ENCODE data around the gene RAPH1. TPM values are rescaled to one million over a fixed set of nuclear protein-coding genes. Genes with fewer than 3 reads are reported as not detected.
"Not testable (repeated sequence)": the region's sequence is repeated elsewhere in the genome, so short reads cannot be mapped to it uniquely, and the experiment has no call there.

Gene RAPH1
- total RNA-seq, 1 experiment from 2014 or later, result 5.5 TPM

DNA sequence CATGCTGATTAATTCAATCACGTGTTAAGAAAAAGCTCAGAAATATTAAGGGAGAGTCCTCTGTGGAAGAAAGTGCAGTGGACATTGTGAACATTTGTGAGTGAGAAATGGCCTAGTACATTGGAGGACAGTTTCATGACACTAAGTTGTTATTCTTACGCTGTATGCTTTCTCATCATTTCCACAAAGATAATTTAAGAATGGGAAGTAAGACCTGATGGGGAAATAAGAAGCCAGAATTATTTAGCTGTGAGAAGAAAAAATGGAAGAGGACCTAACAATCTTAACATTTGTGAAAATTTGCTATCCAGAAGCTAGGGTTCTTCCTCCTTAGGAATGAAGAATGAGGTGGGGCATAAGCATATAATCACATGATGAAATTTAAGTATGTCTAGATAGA is 15.2 kb upstream of the RAPH1 start:
- in situ Hi-C loops (cut with HindIII; ENCODE audit: low pct_unique_long_range_greater_than_20kb, low sequenced_read_pairs), result no loop called here
- no peak for DNase-seq (ENCODE audit: low read depth, low spot score)

DNA sequence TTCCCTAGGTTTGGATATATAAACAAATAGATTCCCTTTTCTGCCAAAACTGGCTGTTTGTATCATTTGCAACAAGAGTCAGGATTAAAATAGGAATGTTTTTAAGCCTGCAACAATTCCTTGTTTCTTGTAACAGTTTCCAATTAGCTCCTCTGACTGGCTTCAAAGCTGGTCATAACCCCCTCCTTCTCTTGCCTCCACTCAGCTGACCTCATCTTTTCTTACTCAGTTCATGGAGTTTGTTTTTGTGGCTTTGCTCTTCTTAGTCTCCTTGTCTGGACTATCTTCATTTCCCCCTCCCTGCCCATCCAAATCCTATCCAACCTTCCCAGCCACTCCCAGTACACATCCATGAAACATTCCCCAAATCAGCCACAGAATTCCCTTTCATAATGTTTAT is 14.3 kb upstream of the RAPH1 start:
- in situ Hi-C loops (cut with HindIII; ENCODE audit: low pct_unique_long_range_greater_than_20kb, low sequenced_read_pairs), result no loop called here
- DNase-seq (ENCODE audit: low read depth, low spot score), result no peak

DNA sequence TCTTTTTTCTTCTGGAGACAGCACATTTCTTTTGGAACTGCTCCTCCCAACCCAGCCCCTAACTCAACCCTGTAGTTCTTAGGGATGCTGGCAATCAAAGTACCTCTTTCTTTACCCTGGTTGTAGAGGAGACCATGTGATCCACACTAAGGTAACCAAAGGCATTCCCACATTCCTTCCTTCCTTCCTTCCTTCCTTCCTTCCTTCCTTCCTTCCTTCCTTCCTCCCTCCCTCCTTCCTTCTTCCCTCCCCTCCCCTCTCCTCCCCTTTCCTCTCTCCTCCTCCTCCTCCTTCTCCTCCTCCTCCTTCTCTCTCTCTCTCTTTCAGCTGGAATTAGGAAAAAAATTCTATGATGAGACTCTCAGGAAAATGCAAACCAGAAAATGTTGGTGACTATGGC is 13.8 kb upstream of the RAPH1 start:
- in situ Hi-C loops (cut with HindIII; ENCODE audit: low pct_unique_long_range_greater_than_20kb, low sequenced_read_pairs), result no loop called here
- DNase-seq (ENCODE audit: low read depth, low spot score), result no peak

DNA sequence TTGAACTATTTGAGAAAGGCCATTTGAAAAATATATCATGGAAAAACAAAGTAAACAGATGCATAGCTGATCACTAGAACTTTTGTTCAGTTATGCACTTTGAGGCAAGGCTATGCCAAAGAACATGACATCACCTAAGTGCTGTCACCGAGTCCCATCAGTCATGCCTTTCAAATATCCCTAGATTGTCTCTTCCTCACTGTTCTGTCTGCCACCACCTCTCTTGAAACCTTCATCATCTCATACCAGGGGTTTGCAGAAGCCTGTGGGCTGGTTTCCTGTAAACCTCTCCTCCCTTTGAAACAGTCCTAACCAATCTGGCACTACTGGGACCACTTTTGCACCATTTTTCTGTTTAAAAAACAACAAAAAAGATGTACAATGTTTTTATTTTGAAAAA is 12.3 kb upstream of the RAPH1 start:
- no peak for DNase-seq (ENCODE audit: low read depth, low spot score)
- in situ Hi-C loops (cut with HindIII; ENCODE audit: low pct_unique_long_range_greater_than_20kb, low sequenced_read_pairs), result no loop called here

DNA sequence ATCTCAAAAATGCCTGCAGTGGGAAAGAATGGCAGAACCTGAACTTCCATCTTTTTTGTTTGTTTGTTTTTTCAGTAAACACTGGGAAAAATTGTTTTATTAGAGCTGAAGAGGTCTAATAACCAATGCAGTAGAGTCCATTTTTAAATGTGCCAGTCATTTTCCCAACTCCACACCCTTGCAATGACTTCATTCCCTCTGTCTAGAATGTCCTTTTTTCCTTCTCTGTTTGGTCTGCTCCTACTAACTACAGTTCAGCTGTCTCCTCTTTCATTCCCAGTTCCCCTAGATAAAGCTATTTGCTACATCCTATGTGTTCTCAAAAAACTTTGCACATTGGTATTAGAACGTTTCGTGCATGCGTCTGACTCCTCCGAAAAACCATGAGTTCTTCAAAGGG is 9.3 kb upstream of the RAPH1 start:
- in situ Hi-C loops (cut with HindIII; ENCODE audit: low pct_unique_long_range_greater_than_20kb, low sequenced_read_pairs), result no loop called here
- no peak for DNase-seq (ENCODE audit: low read depth, low spot score)

DNA sequence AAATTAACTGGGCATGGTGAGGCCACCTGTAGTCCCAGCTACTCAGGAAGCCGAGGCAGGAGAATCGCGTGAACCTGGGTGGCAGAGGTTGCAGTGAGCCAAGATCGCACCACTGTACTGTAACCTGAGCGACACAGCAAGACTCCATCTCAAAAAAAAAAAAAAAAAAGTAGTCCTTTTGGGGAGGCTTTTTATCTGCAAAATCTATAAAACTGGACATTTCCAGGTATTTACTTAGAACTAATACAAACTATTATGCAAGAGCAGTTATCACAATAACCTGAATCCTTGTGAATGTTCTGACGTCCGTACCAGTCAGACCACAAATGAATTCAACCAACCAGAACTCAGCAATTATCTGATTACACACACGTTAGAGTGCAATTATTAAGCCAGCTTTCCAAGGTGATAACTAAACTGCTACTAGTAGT is 8.8 kb upstream of the RAPH1 start:
- no peak for DNase-seq (ENCODE audit: low read depth, low spot score)
- in situ Hi-C loops (cut with HindIII; ENCODE audit: low pct_unique_long_range_greater_than_20kb, low sequenced_read_pairs), result no loop called here

DNA sequence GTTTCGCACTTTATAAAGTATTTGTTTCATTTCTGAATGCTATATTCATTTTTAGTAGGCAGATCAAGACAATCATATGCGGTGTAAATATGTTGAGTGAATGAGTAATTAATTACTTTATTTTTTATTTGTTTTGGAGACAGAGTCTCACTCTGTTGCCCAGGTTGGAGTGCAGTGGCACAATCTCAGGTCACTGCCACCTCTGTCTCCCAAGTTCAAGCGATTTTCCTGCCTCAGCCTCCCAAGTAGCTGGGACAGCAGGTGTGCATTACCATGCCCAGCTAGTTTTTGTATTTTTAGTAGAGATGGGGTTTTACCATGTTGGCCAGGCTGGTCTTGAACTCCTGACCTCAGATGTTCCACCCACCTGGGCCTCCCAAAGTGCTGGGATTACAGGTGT is 5.5 kb upstream of the RAPH1 start:
- DNase-seq (ENCODE audit: low read depth, low spot score); in situ Hi-C loops (cut with HindIII; ENCODE audit: low pct_unique_long_range_greater_than_20kb, low sequenced_read_pairs): not testable (repeated sequence)

DNA sequence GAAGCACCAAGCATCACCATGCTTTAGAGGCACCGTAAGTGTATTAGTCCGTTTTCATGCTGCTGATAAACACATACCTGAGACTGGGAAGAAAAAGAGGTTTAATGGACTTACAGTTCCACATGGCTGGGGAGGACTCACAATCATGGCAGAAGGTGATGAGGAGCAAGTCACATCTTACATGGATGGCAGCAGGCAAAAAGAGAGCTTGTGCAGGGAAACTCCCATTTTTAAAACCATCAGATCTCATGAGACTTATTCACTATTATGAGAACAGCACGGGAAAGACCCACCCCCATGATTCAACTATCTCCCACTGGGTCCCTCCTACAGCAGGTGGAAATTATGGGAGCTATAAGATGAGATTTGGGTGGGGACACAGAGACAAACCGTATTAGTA is 3.1 kb upstream of the RAPH1 start:
- in situ Hi-C loops (cut with HindIII; ENCODE audit: low pct_unique_long_range_greater_than_20kb, low sequenced_read_pairs); DNase-seq (ENCODE audit: low read depth, low spot score): not testable (repeated sequence)

DNA sequence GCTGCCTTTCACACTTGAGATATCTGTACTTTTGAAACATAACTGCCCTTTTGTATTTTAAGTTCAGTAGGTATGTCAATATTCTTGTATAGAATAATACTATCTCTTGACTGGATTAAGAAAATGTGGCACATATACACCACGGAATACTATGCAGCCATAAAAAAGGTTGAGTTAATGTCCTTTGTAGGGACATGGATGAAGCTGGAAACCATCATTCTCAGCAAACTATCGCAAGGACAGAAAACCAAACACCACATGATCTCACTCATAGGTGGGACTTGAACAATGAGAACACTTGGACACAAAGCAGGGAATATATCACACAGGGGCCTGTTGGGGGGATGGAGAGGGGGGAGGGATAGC is 1.5 kb upstream of the RAPH1 start:
- DNase-seq (ENCODE audit: low read depth, low spot score); in situ Hi-C loops (cut with HindIII; ENCODE audit: low pct_unique_long_range_greater_than_20kb, low sequenced_read_pairs): not testable (repeated sequence)

DNA sequence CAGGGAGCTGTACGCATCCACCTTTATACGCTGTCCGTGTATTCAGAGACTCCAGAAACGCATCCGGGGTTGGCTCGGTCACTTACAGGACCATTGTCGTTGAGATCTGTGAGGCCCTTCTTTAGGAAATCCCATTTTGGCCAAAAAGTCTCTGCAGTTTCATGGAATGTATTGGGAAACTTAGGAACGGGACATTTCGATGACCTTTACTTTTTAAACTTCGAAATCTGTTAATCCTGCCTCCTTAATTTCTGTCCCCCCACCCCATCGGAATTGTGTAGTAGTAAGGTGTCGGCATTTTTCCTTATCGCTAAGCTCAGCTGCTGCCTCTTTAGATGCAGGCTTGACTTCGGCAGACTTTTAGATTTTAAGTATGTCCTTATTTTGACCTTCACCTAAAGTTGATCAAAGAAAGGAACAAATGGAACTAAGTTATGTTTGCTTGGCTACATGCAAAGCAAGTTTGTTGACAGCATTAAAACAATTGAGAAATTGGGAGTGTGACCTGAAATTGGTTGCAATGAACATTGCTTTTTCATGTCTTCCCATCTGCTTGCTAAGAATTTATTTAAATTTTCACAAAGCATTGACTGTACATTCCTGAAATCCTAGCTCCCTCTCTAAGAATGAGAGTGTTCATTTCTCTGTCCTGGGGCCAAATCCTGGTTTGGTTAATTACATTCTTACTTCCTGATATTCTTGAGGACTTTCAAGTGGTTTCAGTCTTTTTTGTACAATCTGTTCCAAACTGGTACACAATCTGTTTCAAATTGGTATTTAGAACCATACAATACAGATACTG is 884 bp upstream of the RAPH1 start:
- in situ Hi-C loops (cut with HindIII; ENCODE audit: low pct_unique_long_range_greater_than_20kb, low sequenced_read_pairs), result no loop called here
- peak; percentile 62 for DNase-seq (ENCODE audit: low read depth, low spot score)

DNA sequence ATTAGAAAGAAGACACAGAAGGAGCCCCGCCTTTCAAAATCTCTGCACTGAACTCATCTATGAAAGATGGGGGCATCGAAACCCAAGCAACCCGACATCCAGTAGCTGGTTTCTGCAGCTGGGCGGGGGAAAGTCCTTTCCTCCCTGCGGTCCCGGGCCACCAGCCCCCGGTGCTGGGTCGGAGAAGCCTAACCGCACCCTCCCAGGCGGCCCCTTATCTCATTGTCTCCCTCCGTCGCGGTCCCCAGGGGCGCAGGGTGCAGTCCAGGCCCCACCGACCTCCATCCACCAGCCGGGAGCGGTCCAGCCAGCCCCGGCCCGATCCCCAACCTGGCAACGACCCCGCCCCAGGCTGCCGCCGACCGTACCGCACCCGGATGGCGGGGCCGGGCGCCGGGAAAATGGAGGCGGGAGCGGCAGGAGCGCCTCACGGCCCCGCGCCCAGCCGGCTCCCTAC is 452 bp downstream of the RAPH1 start:
- in situ Hi-C loops (cut with HindIII; ENCODE audit: low pct_unique_long_range_greater_than_20kb, low sequenced_read_pairs), result no loop called here
- no peak for DNase-seq (ENCODE audit: low read depth, low spot score)

DNA sequence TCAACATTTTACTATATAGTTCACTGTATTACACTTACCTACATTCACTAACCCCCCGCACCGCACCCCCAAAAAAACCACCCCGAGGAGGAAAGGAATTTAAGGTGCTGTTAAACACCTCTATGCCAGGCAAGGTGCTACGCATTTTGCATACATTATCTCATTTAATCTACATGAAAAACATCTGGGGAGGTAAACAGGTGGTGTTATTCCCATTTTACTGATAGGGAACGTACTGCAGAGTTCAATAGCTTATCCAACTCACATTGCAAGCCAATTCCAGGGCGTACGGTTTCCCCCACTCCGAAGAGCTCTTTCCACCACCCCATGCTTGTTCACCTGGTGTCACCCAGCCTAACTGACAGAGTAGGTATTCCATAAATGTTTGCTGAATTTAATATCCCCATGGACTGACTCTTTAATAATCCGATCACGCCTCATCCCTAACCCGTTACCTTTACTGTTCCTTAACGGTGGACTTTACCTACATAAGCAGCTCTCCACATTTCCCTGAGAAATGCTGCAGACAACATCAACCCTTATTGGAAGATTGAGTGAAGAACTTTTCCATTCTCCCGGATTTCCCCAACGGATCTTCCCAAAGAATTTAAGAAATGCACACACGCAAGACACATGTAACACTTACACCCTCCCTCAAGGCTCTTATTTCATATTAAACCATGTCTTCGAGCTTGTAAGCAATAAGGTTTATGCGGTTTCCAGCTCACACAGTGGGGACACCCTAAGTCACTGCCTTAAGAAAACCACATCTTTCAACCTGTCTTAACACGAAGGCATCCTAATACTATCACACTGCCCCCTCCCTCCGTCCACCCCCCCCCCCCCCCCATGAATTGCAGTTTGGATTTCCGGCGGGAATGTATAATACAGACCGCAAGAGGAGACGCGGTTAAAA is 1.2 kb downstream of the RAPH1 start:
- in situ Hi-C loops (cut with HindIII; ENCODE audit: low pct_unique_long_range_greater_than_20kb, low sequenced_read_pairs), result no loop called here
- DNase-seq (ENCODE audit: low read depth, low spot score), result peak; percentile 26

DNA sequence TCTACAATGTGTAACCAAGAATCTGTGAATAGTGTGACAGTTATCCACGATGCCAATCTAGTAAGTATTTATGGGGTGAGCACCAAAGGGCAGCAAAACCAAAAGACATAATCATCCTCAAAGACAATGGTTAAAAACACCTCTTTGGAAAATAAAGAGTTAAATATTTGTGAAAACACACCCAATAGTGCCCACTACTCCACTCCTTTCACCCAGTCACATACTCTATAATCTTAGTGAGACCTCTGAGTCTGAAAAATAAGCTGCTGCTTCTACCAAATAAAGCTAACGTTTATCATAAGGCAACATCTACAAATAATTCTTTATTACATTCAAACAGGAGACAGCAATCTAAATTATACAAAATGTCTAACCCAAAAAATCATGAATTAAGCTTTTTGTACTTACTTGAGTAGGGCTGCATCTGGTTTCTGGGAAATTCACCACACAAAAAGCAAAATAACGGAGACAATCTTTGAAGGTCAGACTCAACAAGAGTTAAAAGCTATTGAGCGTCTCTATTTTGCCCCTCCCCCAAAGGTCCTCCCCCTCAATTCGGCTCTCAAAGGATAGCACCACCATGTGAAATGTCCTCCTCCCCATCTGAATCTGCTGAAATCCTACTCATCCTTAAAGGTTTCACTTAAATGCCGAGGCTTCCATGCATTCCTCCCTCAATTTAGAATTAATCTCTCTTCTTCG is 2.0 kb downstream of the RAPH1 start:
- DNase-seq (ENCODE audit: low read depth, low spot score), result peak; percentile 55
- in situ Hi-C loops (cut with HindIII; ENCODE audit: low pct_unique_long_range_greater_than_20kb, low sequenced_read_pairs), result no loop called here

DNA sequence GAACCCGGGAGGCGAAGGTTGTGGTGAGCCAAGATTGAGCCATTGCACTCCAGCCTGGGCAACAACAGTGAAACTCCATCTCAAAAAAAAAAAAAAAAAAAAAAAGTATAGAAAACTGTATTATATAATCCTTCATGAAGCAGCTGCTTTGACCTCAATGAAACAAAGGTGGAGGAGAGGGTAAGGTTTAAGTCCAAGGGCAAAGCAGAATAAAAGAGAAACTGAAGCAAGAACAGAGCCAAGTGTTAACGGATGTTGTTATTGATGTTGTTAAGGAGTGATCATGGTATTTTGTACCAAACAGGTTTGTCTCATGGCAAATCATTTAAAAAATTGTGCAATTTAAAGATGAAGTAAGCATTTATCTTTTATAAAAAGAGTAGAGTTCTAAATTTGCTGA is 7.4 kb downstream of the RAPH1 start:
- DNase-seq (ENCODE audit: low read depth, low spot score), result no peak
- in situ Hi-C loops (cut with HindIII; ENCODE audit: low pct_unique_long_range_greater_than_20kb, low sequenced_read_pairs), result no loop called here

DNA sequence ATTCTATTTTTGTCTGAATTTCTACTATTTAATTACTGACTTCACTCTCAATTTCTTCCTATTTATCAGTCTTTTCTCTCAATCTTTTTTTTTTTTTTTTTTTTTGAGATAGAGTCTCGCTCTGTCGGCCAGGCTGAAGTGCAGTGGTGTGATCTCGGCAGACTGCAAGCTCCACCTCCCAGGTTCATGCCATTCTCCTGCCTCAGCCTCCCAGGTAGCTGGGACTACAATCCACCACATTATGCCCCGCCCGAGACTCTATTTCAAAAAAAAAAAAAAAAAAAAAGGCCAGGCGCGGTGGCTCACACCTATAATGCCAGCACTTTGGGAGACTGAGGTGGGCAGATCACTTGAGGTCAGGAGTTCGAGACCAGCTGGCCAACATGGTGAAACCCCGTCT is 21.8 kb downstream of the RAPH1 start:
- in situ Hi-C loops (cut with HindIII; ENCODE audit: low pct_unique_long_range_greater_than_20kb, low sequenced_read_pairs); DNase-seq (ENCODE audit: low read depth, low spot score): not testable (repeated sequence)

DNA sequence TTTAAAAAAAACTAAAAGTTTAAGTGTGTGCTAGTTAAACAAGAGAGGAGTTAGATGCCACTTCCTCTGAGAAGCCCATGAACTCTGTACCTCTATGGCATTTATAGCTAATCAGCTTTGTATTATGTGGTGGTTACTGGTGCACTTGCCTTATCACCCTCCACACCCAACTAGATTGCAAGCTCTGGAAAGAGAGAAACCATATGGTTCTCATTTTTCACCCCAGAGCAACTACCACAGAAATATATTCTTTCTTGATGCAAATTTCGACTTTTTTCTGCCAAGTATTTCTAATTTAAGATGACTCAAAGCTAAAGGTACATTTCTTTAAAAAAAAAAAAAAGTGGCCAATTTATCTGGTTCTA is 24.2 kb downstream of the RAPH1 start:
- no peak for DNase-seq (ENCODE audit: low read depth, low spot score)
- in situ Hi-C loops (cut with HindIII; ENCODE audit: low pct_unique_long_range_greater_than_20kb, low sequenced_read_pairs), result no loop called here

DNA sequence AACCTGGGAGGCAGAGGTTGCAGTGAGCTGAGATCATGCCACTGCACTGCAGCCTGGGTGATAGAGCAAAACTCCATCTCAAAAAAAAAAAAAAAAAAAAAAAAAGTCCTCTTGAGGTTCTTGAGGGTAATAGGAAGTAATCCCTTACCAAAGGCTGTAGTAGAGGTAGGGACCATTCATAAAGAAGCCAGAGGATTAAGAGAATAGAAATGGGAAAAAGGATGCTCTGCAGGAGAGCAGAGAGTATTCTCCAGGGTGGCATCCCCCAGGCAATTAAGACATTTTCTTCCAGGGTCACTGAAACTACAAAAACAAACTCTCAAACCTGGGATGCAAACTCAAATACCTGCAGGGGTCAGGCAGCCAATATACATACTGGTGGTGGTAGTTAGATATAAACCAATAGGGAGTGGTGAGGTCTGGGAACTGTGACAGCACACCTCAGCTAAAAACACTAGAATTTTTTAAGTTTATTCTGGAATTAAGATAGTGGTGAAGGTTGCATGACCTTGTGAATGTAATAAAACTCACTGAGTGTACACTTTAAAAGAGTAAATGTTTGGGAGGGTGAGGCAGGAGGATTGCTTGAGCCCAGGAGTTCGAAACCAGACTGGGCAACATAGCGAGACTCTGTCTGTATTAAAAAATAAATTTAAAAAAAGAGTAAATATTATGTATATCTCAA is 24.7 kb downstream of the RAPH1 start:
- DNase-seq (ENCODE audit: low read depth, low spot score), result no peak
- in situ Hi-C loops (cut with HindIII; ENCODE audit: low pct_unique_long_range_greater_than_20kb, low sequenced_read_pairs), result no loop called here

DNA sequence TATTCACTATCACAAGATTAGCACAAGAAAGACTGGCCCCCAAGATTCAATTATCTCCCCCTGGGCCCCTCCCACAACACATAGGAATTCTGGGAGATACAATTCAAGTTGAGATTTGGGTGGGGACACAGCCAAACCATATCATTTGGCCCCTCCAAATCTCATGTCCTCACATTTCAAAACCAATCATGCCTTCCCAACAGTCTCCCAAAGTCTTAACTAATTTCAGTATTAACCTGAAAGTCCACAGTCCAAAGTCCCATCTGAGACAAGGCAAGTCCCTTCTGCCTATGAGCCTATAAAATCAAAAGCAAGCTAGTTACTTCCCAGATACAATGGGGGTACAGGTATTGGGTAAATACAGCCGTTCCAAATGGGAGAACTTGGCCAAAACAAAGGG is 31.6 kb downstream of the RAPH1 start:
- in situ Hi-C loops (cut with HindIII; ENCODE audit: low pct_unique_long_range_greater_than_20kb, low sequenced_read_pairs); DNase-seq (ENCODE audit: low read depth, low spot score): not testable (repeated sequence)

All from SK-MEL-5 (cell line).